ENCODE measurements around the gene SELP.

SELP gene

GRCh38 chr1:169572187-169572586 is 57.7 kb downstream of the SELP start:
- no peak for TF ChIP-seq CTCF (IDR thresholded peaks at IDR 0.05; ENCODE audit: low read depth, low read length)
- no peak for DNase-seq (ENCODE audit: extremely low read depth, low read depth)

- TF ChIP-seq CTCF (IDR thresholded peaks at IDR 0.05; ENCODE audit: low read depth, low read length) = no peak
Observed at GRCh38 chr1:169571450-169571849, 58.5 kb downstream of the SELP start.

GRCh38 chr1:169570172-169570574 is 59.8 kb downstream of the SELP start:
- DNase-seq (ENCODE audit: extremely low read depth, low read depth) = no peak
- no peak for TF ChIP-seq CTCF (IDR thresholded peaks at IDR 0.05; ENCODE audit: low read depth, low read length)

More at GRCh38 chr1:169571450-169571849, 58.5 kb downstream of the SELP start:
- DNase-seq (ENCODE audit: extremely low read depth, low read depth) = no peak

- DNase-seq (ENCODE audit: extremely low read depth, low read depth) = no peak
- no peak for TF ChIP-seq CTCF (IDR thresholded peaks at IDR 0.05; ENCODE audit: low read depth, low read length)
Observed at GRCh38 chr1:169568497-169568896, 61.4 kb downstream of the SELP start.

- no peak for TF ChIP-seq CTCF (IDR thresholded peaks at IDR 0.05; ENCODE audit: low read depth, low read length)
- no peak for DNase-seq (ENCODE audit: extremely low read depth, low read depth)
Observed at GRCh38 chr1:169565335-169566271, 64.3 kb downstream of the SELP start.

- no peak for TF ChIP-seq CTCF (IDR thresholded peaks at IDR 0.05; ENCODE audit: low read depth, low read length)
- no peak for DNase-seq (ENCODE audit: extremely low read depth, low read depth)
Observed at GRCh38 chr1:169563650-169564049, 66.3 kb downstream of the SELP start.

GRCh38 chr1:169563019-169563615 is 66.8 kb downstream of the SELP start:
- TF ChIP-seq CTCF (IDR thresholded peaks at IDR 0.05; ENCODE audit: low read depth, low read length) = no peak
- DNase-seq (ENCODE audit: extremely low read depth, low read depth) = no peak

Measured in AG09319 (cell line).